GM19468 (cell line): Measurements from ENCODE around the gene SNCB.

Experiments
- ATAC-seq: cut with Tn5 transposase; IDR thresholded peaks from one replicate; pipeline ENCODE4 v1.9.1; 2021; ENCODE audit warnings: mild to moderate bottlenecking, moderate library complexity, moderate number of reproducible peaks; ENCODE audit not compliant: unreplicated experiment; ENCODE audit errors: extremely low read depth

Gene SNCB

DNA sequence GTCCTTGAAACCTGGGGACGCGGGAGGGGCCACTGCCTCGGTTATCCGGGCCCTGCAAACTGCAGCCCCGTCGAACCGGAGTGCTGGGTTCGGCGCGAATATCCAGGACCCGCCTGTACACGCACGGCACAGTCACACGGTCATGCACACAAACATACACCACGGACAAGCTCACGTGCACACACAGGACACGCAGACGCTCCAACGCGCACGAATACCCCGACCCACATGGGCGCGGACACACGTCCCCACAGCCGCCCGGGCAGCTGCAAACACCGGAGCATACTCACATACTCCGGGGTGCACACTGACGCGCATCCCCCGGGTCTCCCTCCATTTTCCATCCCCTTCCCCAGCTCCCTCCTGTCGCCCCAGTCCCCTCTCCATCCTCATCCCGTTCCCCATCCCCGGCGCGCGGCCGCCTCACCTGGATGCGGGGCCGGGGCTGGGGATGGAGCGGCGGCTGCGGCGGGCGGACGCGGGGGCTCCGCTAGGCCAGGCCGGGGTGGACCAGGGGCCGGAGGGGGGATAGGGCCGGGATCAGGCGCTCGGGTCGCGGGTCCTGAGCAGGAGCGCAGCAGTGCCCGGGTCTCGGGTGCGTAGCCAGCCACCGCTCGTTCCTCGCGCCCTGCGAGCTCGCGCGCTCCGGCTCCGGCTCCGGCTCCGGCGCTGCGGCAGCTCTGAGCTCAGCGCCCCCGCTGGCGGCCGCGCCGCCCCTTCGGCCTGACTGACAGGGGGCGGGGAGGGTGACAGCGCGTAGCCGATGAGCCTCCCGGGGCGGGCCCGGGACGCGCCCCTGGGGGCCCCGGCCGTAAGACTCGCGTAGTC is at the start of gene SNCB, which contains the start of gene EIF4E1B:
TSS of gene SNCB (minus strand) at position 682 of the 828 bp plus-strand sequence. CDS start 880 bp downstream, outside the sequence.
TSS of gene EIF4E1B (plus strand) at position 823 of the 828 bp plus-strand sequence. CDS start 12,113 bp downstream, outside the sequence.
- no peak for ATAC-seq

DNA sequence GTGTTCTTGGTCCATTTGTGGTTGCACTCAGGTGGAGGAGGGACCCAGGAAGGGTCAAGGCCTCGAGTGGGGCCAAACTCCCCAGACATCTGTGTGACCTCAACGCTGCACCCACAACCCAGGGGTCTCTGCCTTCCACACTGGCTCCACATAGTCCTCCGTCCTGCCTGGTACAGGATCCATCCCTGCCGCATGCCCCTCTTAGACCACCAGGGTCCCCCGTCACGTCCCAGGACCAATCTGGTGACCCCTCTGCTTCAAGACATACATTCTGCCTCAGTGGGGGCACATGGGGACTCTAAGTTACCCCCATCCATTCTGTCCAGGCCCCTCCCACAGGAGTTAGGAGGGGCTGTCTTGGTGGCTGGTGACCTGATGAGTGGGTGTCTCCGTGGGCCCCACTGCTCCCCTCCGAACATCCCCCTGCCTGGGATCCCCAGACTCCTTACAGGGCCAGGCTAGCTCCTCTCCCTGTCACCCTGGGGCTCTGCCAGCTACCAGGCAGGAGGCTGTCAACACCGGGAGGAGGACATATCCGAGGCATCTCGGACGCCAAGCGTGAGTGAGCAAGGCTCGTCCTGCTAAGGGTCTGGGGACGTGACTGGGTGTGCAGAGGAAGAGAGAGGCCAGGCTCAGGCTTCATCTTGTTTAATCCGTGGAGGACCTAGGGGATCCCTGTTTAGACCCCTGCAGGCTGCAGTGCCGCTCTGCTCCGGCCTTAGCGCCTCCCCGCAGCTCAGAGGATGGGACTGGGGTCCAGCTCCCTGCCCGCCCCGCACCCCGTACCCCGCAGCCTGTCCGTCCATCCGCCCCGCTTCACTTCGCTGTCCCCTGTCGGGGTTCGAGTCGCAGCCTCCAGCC is 49.3 kb upstream of the SNCB start:
- no peak for ATAC-seq

DNA sequence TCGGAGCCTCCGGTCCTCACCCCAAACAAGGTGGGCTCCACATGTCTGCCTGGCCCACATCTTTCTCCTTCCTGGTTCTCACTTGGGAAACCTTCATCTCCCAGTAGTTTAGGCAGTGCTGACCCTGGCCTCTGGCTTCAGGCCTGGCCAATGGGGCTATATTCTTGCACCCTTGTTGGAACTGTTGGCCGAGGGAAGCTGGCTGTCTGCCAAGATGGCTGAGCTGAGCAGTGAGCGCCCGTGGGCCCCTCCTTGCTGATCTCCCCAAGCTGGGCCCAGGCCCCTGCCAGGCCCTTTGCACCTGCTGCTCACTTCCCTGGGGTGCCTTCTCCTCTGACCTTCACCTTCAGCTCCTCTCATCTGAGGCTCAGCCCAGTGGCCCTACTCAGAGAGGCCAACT is 48.2 kb upstream of the SNCB start:
- no peak for ATAC-seq

DNA sequence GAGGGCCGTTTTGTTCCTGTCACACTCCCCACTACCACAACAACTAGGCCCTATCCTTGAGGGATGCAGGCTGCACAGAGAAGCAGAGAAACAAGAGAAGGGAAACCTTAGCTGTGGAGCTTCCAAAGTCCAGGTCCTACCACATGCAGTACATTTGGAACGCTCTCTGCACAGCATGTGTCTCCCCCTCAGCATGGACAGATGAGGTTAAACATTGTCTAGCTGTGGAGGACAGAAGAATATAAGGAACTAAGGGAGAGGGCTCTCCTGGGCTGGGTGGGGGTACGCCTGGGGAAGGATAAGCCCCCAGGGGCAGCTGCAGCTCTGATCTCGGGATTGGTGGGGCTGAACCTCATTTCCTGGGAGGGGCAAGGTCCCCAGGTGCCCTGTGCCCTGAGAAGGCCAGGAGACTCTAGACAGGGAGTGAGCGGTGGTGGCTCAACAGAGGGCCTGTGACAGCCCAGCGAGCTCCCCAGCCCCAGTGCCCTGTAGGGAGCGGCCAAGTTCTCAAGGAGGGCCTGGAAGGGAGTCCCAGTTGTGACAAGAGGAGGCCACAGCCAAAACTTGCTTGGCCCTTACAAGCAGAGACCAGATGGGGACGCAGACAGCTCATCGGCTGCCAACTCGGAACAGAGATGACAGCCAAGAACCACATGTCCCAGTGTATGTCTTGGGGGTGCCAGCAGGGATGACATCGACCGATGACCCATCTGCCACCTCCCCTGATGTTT is 47.0 kb upstream of the SNCB start:
- no peak for ATAC-seq

DNA sequence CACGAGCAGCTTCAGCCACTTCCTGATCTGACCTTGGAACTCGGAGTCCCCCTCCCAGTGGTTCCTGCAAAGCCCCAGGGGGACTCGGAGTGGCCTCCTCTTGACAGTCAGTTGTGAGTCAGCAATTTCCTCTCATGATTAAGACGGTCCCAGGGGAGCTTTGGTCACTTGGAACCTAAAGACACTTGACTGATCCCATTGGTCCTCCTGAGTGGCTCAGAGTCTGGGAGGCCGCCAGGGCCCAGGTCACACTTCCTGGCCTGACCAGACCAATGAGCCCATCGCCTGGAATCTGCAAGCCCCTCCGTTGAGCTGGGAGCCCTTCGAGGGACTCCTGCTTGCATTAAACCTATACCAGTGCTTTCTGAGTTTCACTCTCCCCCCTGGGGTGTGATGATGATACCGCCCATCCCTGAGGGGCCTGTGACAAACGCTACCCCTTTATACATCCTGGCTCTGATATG is 46.1 kb upstream of the SNCB start:
- ATAC-seq, result no peak

DNA sequence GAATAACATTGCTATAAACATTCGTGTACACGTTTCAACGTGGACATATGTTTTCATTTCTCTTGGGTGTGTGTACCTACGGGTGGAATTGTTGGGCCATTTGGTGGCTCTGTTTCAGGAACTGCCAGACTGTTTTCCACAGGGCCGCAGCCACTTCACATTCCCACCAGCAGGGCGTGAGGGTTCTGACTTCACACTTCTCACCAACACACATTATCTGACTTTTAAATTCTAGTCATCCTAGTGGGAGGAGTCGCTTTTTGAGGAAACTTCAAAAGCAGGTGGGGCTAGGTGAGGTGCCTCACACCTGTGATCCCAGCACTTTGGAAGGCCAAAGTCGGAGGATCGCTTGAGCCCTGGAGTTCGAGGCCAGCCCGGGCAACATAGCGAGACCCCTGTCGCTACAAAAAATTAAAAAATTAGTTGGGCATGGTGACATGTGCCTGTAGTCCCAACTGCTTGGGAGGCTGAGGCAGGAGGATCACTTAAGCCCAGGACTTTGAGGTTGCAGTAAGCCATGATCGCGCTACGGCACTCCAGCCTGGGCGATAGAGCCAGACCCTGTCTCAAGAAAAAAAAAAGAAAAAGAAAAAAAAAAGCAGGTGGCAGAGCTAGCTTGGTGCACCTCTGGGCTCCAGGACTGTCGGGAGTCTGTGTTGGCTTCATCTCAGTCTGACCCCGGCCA is 45.5 kb upstream of the SNCB start:
- ATAC-seq, result no peak

DNA sequence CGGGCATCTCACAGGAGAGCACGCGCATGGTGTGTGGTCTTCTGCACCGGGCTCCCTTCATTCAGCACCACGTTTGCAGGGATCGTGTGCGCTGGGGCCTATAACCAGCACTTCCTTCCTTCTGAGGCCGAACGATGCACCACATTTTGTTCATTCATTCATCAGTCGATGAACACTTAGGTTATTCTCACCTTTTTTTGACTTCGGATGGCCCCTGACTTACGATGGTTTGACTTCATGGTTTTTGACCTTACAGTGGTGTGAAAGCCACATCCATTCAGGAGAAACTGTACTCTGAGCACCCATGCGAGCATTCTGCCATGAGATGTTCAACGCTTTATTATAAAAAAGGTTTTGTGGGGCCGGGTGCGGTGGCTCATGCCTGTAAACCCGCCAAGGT is 44.5 kb upstream of the SNCB start:
- no peak for ATAC-seq

DNA sequence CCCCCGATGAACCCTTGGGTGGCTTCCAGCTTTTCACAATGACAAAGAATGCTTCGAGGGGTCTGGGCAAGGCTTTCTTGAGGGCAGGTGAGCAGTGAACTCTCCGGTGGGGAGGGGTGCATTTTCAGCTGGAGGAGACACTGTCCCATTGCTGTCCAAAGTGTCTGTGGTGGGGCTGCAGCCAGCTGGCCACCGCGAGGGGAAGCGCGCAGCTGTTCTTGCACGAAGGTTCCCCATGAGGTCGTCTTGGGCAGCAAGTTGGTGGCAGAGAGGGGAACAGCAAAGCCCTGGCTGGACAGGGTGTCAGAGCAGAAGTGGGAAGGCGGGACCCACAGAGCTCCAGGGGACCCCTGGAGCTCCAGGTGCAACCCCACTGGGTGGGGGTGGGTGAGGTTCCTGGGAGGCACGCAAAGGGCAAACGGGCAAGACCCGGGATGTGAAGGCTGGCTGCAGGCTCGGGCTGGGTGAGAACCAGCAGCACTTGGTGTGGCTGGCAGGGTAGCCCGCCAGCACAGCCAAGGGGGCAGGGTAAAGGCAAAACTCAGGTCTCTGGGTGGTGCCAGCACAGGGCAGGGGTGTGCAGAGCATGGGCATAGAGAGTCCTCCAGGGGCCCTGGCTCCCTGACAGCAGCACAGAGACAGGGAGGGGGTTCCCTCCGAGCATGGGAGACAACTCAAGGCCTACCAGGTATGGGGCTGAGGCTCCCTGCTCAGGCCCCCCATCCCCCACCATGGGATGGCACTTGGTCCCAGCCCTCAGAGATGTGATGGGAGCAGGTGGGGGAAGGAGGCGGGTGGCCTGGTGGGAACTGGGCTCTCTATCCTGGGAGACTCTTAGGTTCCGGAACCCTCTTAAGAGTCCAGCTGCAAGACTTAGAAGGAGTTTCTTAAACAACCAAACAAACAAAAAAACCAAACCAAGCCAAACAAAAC is 43.6 kb upstream of the SNCB start:
- no peak for ATAC-seq

DNA sequence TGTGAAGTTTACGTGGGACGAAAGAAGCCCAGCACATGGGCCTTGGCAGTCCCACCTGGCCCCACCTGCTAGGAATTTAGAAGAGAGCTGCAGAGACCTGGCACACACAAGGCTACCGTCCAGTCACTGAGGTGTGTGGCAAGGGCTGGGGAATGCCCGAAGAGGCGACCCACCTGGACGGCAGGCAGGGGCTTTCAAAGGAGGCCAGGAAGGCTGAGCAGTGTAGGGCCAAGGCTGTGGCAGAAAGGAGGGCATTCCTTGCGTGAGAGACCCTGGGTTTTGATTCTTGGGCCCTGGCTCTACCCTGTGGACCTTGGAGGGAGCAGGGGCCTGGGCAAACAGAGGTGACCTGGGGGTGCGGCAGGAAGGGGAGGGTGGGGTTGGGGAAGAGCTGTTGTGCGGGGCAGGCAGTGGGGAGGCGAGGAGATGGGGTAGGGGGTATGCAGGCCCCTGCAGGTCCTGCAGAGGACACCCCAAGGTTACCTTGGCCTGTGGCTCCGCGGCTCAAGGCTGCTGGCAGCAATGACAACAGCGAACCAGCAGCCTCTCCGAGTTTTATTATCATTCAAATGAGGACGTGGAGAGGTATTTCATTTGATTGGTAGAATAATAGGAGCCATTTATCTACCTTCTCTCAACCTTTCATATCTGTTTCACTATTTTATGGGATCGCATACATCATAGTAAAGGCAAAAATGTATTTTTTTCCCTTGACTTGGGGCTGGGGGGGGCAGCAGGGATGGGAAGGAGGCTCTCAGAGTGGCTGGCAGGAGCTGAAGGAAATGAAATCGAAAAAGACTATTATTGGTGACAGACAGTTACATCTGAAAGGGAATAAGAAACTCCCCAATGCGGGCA is 41.8 kb upstream of the SNCB start:
- ATAC-seq, result no peak

DNA sequence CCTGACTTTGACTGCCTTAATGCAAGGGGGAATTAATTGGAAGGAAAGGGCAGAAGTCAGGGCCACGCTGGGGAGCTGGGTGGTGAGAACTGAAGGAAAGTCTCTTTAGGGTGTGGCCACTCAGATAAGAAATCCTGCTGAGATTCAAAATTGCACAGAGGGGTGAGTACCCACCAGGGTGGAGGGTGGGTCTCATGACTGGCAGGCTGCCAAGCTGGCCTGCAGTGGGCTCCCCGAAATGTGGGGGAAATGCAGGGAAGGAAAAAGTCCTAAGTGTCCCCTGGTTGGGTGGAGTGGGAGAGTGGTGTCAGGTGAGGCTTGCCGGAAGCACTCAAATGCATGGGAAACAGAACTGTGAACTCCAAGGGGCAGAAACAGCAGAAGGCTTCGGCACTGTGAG is 41.1 kb upstream of the SNCB start:
- ATAC-seq, result no peak

DNA sequence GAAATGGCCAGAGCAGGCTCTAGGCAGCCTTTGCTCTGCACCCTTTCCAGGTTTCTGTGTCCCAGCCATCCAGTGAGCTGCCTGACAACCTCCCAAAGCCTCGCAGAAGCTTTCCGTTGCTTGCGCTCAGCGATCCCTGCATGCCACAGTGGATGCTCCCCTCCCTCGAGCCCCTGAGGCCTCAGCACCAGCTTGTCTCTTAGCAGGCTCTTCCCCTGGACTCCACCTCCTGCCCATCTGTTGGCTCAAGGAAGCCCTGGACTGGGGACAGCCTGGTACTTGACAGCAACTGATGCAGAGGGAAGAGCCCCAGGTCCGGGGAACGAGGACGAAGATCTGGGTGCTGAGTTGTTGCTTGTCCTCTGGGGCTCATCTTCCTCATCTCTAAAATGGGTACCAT is 40.1 kb upstream of the SNCB start:
- ATAC-seq, result no peak

DNA sequence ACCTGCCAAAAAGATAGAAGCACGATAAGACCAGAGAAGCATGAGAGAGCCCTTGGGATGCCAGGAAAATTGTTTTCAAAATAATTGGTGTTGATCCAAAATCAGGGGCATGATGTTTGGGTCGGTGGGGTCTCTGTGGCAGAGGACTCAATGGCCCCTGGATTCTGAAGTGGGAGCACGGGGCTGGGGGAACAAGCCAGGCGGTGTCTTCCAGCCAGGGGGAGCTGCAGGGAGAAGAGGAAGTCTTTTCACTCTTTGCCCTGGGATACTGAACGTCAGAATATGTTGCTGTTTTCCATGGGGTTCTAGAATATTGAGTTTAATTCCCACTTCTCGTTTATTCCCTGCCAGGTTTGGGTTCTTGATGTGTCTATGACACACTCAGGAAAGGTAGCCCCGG is 37.3 kb upstream of the SNCB start:
- no peak for ATAC-seq

DNA sequence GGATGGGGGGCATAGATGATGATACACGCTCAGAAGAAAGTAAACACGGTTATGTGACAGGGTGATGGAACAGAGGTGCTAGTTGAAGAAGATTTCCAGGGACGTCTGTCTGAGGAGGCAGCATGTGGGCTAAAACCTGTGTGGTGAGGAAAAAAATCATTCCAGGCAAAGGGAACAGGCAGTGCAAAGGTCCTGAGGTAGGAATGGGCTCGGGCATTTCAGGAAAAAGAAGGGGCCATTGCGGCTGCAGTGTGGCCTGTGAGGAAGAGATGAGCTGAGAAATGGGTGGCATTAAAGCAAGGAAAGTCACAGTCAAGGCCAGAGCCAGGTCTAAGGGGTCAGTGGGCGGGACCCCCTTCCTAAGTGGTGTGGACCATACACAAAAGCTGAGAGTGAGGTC is 35.2 kb upstream of the SNCB start:
- ATAC-seq, result no peak

DNA sequence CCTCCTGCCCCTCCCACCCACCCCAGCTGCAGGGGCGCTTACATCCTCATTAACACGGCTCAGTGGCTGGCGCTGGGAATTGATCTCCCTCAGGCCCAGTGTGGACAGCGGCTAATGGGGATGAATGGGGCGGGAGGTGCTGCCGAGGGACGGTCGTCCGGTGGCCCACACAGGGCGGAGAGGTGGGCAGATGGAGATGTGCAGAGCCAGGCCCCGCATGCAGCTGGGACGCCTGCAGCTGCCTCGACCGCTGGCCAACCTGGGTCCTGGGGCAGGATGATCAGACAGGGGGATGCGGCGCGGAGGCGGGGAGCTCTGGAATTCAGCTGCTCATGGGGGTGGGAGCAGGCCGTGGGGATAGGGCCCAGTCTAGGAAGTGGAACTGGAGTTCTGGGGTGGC is 34.6 kb upstream of the SNCB start:
- no peak for ATAC-seq

DNA sequence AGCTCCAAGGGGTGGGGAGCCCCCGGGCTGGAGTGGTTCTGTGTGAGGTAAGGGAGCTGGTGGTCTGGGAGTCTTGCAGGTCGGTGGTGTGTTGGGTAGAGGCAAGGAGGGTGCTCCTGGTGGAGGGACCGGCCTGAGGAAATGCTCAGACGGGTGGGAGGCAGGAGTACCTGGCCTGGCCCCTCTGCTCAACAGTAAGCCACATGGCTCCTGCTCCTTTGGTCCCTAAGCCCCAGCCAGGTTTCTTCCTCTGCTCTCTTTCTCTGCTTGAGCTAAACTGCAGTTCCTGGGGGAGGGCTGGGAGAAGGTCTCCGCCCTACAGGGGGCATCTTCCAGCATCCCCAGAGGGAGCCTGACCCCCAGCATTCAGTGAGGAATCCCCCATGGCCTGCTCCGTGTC is 34.1 kb upstream of the SNCB start:
- ATAC-seq, result no peak

DNA sequence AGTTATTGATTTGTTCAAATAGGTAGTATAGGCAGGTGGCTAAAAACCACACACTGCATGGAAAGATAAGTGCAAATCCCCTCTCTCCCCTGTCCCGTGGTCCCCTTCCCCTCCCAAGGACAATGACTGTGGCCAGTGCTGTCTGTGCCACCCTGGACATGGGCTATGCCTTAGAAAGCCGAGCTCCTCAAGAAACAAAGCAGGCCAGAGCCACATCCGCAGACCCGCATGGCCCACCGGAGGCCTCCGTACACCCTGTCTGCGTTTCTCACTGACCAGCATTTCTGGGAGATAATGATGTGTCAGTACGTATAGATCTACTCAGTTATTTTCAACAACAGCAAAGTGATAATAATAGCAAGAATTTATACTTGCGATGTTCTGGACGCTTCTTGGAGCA is 33.2 kb upstream of the SNCB start:
- no peak for ATAC-seq

DNA sequence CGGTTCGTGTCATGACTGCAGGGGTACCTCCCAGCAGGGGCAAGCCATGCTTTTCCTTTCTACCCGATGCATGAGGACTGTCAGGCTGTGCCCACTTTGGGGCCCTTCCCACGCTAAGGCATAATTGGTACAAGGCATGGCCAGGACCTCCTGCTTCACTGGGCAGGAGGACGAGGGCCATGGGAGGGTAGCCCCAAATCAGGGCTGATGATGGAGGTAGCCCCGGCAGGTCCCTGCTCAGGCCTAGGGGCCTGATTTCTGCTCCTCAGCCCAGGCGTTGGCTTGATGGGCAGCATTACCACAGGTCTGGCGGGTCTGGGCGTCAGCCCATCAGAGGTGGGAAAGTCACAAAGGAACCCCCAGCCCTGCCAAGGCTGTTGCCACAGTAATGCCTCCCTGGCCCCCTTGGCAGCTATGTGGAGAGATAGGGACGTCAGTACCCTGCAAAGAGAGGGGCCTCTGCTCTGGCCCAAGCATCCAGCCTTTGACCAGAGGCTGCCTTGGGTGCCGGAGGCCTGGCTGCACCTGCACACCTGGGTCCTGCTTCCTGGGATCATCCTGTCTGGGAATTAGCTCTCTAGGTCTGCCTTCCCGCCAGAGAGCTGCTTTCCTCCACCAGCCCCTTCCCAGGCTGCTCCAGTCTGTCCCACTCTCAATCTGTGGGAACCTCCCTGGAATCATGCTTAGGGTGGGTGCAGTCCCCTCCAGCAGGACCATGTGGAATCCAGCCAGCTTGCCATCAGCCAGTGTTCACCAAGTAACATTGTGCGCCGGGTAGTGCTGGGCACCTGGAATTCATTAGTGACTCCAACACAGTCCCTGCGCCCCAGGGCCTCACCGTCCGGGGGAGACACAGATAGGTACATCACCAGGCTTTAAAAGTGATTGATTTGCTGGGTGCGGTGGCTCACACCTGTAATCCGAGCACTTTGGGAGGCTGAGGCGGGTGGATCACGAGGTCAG is 32.3 kb upstream of the SNCB start:
- ATAC-seq, result no peak
